B cell (primary cell): Measurements from ENCODE around the gene ARFGAP3.

Experiments
- CTCF ChIP-seq: fragments of 200-600 bp; IDR thresholded peaks from one replicate; pipeline ENCODE4 v1.8.0; 2022; ENCODE audit warnings: antibody characterized with exemption, mild to moderate bottlenecking
- EZH2 ChIP-seq: IDR thresholded peaks from 2 replicates; pipeline ENCODE4 v1.6.1; 2012; ENCODE audit warnings: borderline replicate concordance, low read depth, mild to moderate bottlenecking, moderate library complexity, low read length; ENCODE audit not compliant: insufficient read depth, poor library complexity, severe bottlenecking

- TF ChIP-seq CTCF (no peak), EZH2 (no peak)
Observed at GRCh38 chr22:42885446-42885845, 28.4 kb upstream of the ARFGAP3 start.
